Endothelial cell of umbilical vein (primary cell): ENCODE measurements around the gene WWC1.

Source experiments
- CTCF ChIP-seq, 2 donors: IDR thresholded peaks; 1 replicate in 1 of 2; 2 replicates in 1 of 2; pipeline ENCODE4 v1.5.1; 2011; ENCODE audit warnings: low read length in 2 of 2, mild to moderate bottlenecking in 2 of 2, moderate library complexity in 2 of 2, control low read depth in 1 of 2, inconsistent platforms in 1 of 2, low read depth in 1 of 2; ENCODE audit not compliant: insufficient read depth in 1 of 2; ENCODE audit errors: extremely low read depth in 1 of 2
- EZH2 ChIP-seq: IDR thresholded peaks from 2 replicates; pipeline ENCODE4 v1.6.1; 2012; ENCODE audit warnings: borderline replicate concordance, low read depth, mild to moderate bottlenecking, moderate library complexity, low read length, inconsistent platforms; ENCODE audit not compliant: severe bottlenecking
- JUN ChIP-seq: IDR thresholded peaks from 2 replicates; pipeline ENCODE4 v1.6.1; 2011; ENCODE audit warnings: borderline replicate concordance, low read depth; ENCODE audit not compliant: insufficient read length, insufficient read depth
- POLR2A ChIP-seq: IDR thresholded peaks from 2 replicates; pipeline ENCODE4 v1.6.1; 2012; ENCODE audit warnings: low read depth, mild to moderate bottlenecking, control low read depth, low read length
- POLR2AphosphoS5 ChIP-seq: IDR thresholded peaks from 2 replicates; pipeline ENCODE4 v1.6.1; 2012; ENCODE audit warnings: low read depth, mild to moderate bottlenecking, control low read depth, low read length, moderate library complexity; ENCODE audit not compliant: insufficient read depth

GRCh38 chr5:168378741-168379140, 87.3 kb downstream of the WWC1 start:
- TF ChIP-seq POLR2AphosphoS5 (no peak), POLR2A (no peak), EZH2 (no peak), CTCF (IDR thresholded peaks at IDR 0.05; ENCODE audit: extremely low read depth in 1 of 2, insufficient read depth in 1 of 2, low read depth in 1 of 2, low read length in 2 of 2) (no peak), JUN (no peak)
